B cell (primary cell): ENCODE measurements around the gene GNG3. TPM values are rescaled to one million over a fixed set of nuclear protein-coding genes. Genes with fewer than 3 reads are reported as not detected.
"Not testable (repeated sequence)": the region's sequence is repeated elsewhere in the genome, so short reads cannot be mapped to it uniquely, and the experiment has no call there.

Experiments
- ATAC-seq: fragments of 200-7000 bp; cut with Tn5 transposase; one replicate; pipeline ENCODE4 v1.10.0; 2021; ENCODE audit warnings: low read depth, mild to moderate bottlenecking, moderate number of reproducible peaks, moderate library complexity
- CTCF ChIA-PET: fragments of 350-600 bp; sonication (Branson Sonifier 250); formaldehyde crosslinking; loops from one replicate; lab custom pipeline; 2021; ENCODE audit warnings: antibody characterized with exemption, inconsistent platforms; lab: Charles Lee
- POLR2A ChIA-PET: fragments of 350-600 bp; sonication (Branson Sonifier 250); formaldehyde crosslinking; loops from one replicate; lab custom pipeline; 2021; ENCODE audit warnings: antibody characterized with exemption; lab: Charles Lee
- DNase-seq: peaks from one replicate; pipeline ENCODE4 v3.0.0; 2013
- H2AFZ ChIP-seq: 2 replicates; pipeline ENCODE4 v1.6.1; 2012; ENCODE audit warnings: mild to moderate bottlenecking, low read depth, low read length; ENCODE audit not compliant: insufficient read depth, poor library complexity, severe bottlenecking
- H3K27ac ChIP-seq, 2 donors: 1 replicate in 1 of 2; 2 replicates in 1 of 2; pipeline ENCODE4 v1.5.1; 2012 to 2013; ENCODE audit warnings: low read length in 2 of 2, mild to moderate bottlenecking in 2 of 2, moderate library complexity in 1 of 2
- H3K27me3 ChIP-seq, 4 experiments: fragments of 200-600 bp in 1 of 4; sonication (generic) in 1 of 4; replicated peaks in 1 of 4; 1 replicate in 2 of 4; 2 replicates in 2 of 4; pipeline versions ENCODE4 v1.6.1 to v1.7.0; 2013 to 2016; ENCODE audit warnings: low read length in 3 of 4, mild to moderate bottlenecking in 2 of 4, mixed read lengths in 1 of 4, moderate library complexity in 1 of 4; ENCODE audit not compliant: insufficient read depth in 4 of 4, control insufficient read depth in 3 of 4; ENCODE audit errors: control extremely low read depth in 1 of 4
- H3K36me3 ChIP-seq, 2 experiments: replicated peaks in 1 of 2; 1 replicate in 1 of 2; 2 replicates in 1 of 2; pipeline versions ENCODE4 v1.6.1 to v1.7.1; 2013; ENCODE audit warnings: low read length in 1 of 2; ENCODE audit not compliant: insufficient read depth in 2 of 2, control insufficient read depth in 1 of 2; ENCODE audit errors: control extremely low read depth in 1 of 2, extremely low read depth in 1 of 2
- H3K4me1 ChIP-seq, 2 donors: fragments of 200-600 bp in 1 of 2; sonication (generic) in 1 of 2; 1 replicate in 1 of 2; 2 replicates in 1 of 2; pipeline versions ENCODE4 v1.5.1 to v1.6.1; 2013 to 2017; ENCODE audit warnings: low read length in 2 of 2; ENCODE audit not compliant: control insufficient read depth in 2 of 2, insufficient read depth in 2 of 2
- H3K4me2 ChIP-seq: replicated peaks from 2 replicates; pipeline ENCODE3; 2012; ENCODE audit warnings: mild to moderate bottlenecking, low read depth, low read length; ENCODE audit not compliant: poor library complexity, severe bottlenecking
- H3K4me3 ChIP-seq, 5 experiments: fragments of 200-600 bp in 1 of 5; sonication (generic) in 1 of 5; 1 replicate in 3 of 5; 2 replicates in 2 of 5; pipeline versions ENCODE4 v1.5.1 to v1.7.0; 2011 to 2016; ENCODE audit warnings: low read length in 4 of 5, mild to moderate bottlenecking in 4 of 5, low read depth in 2 of 5, control low read depth in 1 of 5, moderate library complexity in 1 of 5; ENCODE audit not compliant: insufficient read depth in 1 of 5; ENCODE audit errors: control extremely low read depth in 1 of 5, extremely low read depth in 1 of 5
- H3K79me2 ChIP-seq: fragments of 200-600 bp; sonication (generic); one replicate; pipeline ENCODE4 v1.6.0; 2016; ENCODE audit warnings: low read length; ENCODE audit not compliant: control insufficient read depth, insufficient read depth
- H3K9ac ChIP-seq: fragments of 200-600 bp; sonication (generic); 2 replicates; pipeline ENCODE4 v1.6.1; 2017; ENCODE audit warnings: mild to moderate bottlenecking, low read length, moderate library complexity
- H3K9me3 ChIP-seq, 3 donors: one replicate each; pipeline versions ENCODE4 v1.6.1 to v1.7.1; 2013; ENCODE audit warnings: low read length in 2 of 3; ENCODE audit not compliant: control insufficient read depth in 2 of 3, insufficient read depth in 1 of 3; ENCODE audit errors: control extremely low read depth in 1 of 3
- H4K20me1 ChIP-seq: 2 replicates; pipeline ENCODE4 v1.6.0; 2012; ENCODE audit warnings: mild to moderate bottlenecking, low read length; ENCODE audit not compliant: insufficient read depth, control insufficient read depth, poor library complexity, severe bottlenecking
- H3K27ac Mint-ChIP-seq: one replicate; pipeline ENCODE4 v1.8.0; 2021; ENCODE audit warnings: mixed read lengths
- H3K27me3 Mint-ChIP-seq: one replicate; pipeline ENCODE4 v1.8.0; 2021; ENCODE audit warnings: mixed read lengths
- H3K4me1 Mint-ChIP-seq: one replicate; pipeline ENCODE4 v1.8.0; 2021; ENCODE audit warnings: mixed read lengths
- H3K4me3 Mint-ChIP-seq: one replicate; pipeline ENCODE4 v1.8.0; 2021; ENCODE audit warnings: mixed read lengths
- H3K9me3 Mint-ChIP-seq: one replicate; pipeline ENCODE4 v1.8.0; 2022; ENCODE audit warnings: mixed read lengths; ENCODE audit not compliant: insufficient read depth
- EZH2 ChIP-seq: IDR thresholded peaks from 2 replicates; pipeline ENCODE4 v1.6.1; 2012; ENCODE audit warnings: borderline replicate concordance, low read depth, mild to moderate bottlenecking, moderate library complexity, low read length; ENCODE audit not compliant: insufficient read depth, poor library complexity, severe bottlenecking
- WGBS: methylation state at CpG from one replicate; pipeline ENCODE4 v1.1.5; 2013; ENCODE audit warnings: missing lambda C conversion rate; ENCODE audit not compliant: insufficient coverage; 5-methylcytosine and 5-hydroxymethylcytosine counted together
- intact Hi-C: fragments of 100-400 bp; cut with micrococcal nuclease; formaldehyde crosslinking; loops from one replicate; pipeline ENCODE4 v1.10.0; 2022
- polyA plus RNA-seq: library from polyadenylated mRNA; depleted of rRNA; stranded (reverse); fragments of >200 nt; gene quantifications from 2 replicates; pipeline ENCODE4 v1.2.3, GENCODE V29; 2012
- total RNA-seq, 2 donors: library from RNA; stranded (reverse); fragments of 120-200 nt in 1 of 2; gene quantifications; 1 replicate in 1 of 2; 2 replicates in 1 of 2; pipeline versions ENCODE4 v1.2.3 to v1.2.4, GENCODE V29; 2013 to 2022
- TF ChIP-seq, protein P1 (sequence below): fragments of 200-600 bp; IDR thresholded peaks from one replicate; pipeline ENCODE4 v1.8.0; 2022; ENCODE audit warnings: antibody characterized with exemption, mild to moderate bottlenecking

The GNG3 gene
- total and polyA plus RNA-seq, 2 donors (not counting 1 experiment from before 2014, with no cell fraction given) = 2.1 to 5.5 TPM

DNA sequence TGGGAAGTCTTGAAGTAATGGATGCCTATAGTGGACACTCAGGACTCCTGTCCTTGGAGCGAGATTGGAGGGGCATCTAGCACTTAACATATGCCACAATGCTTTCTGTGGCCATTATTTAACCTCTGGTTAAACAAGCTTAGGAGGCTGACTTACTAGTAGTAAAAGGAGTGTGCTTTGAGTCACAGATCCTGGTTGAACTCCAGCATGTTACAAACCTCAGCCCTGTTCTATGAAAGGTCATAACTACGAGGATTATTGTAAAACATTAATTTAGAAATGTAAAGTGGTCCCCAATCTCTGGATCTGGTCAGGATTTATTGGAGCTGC, 34.3 kb upstream of the GNG3 start:
- H3K4me1 Mint-ChIP-seq = peaks cover 52% of the 10 kb centered on the region
- H3K4me3 Mint-ChIP-seq = peak overlapping the region; percentile 100
- H3K9me3 ChIP-seq = no peaks in the 10 kb centered on the region
- TF ChIP-seq EZH2 = no peak
- TF ChIP-seq, protein P1, sequence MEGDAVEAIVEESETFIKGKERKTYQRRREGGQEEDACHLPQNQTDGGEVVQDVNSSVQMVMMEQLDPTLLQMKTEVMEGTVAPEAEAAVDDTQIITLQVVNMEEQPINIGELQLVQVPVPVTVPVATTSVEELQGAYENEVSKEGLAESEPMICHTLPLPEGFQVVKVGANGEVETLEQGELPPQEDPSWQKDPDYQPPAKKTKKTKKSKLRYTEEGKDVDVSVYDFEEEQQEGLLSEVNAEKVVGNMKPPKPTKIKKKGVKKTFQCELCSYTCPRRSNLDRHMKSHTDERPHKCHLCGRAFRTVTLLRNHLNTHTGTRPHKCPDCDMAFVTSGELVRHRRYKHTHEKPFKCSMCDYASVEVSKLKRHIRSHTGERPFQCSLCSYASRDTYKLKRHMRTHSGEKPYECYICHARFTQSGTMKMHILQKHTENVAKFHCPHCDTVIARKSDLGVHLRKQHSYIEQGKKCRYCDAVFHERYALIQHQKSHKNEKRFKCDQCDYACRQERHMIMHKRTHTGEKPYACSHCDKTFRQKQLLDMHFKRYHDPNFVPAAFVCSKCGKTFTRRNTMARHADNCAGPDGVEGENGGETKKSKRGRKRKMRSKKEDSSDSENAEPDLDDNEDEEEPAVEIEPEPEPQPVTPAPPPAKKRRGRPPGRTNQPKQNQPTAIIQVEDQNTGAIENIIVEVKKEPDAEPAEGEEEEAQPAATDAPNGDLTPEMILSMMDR = no peak
- peaks cover 21 to 32% of the 10 kb centered on the region in 2 donors for H3K4me1 ChIP-seq
- no peak overlapping the region for H3K4me3 ChIP-seq
- POLR2A ChIA-PET = interaction anchor here (2.2 kb wide), 1 partner anchor 54 kb away, joined by 8 read pairs; the partner anchor contains the start of gene HNRNPUL2
- peaks cover 5% of the 10 kb centered on the region for H4K20me1 ChIP-seq
- H3K27ac Mint-ChIP-seq = peak overlapping the region; percentile 37
- H2AFZ ChIP-seq = no peak overlapping the region
- no CpG with 5 or more reads among the region's 2 CpGs for WGBS
- peak overlapping the region; percentile 33 to 71 for H3K27ac ChIP-seq
- H3K9ac ChIP-seq = no peak overlapping the region
- H3K4me2 ChIP-seq = peak overlapping the region; percentile 94
- peaks cover 62% of the 10 kb centered on the region for H3K79me2 ChIP-seq
- intact Hi-C loops = no loop called here
- DNase-seq (no peak), ATAC-seq (no peak)
- H3K27me3 Mint-ChIP-seq = no peaks in the 10 kb centered on the region
- H3K36me3 ChIP-seq = peaks cover 1 to 27% of the 10 kb centered on the region in 2 experiments
- no peaks in the 10 kb centered on the region for H3K9me3 Mint-ChIP-seq
- H3K27me3 ChIP-seq = no peaks in the 10 kb centered on the region
- CTCF ChIA-PET = interaction anchor here (1.5 to 2.4 kb wide), 2 partner anchors 21 to 27 kb away, joined by 3 to 10 read pairs; partner anchors contain the start of gene GANAB

DNA sequence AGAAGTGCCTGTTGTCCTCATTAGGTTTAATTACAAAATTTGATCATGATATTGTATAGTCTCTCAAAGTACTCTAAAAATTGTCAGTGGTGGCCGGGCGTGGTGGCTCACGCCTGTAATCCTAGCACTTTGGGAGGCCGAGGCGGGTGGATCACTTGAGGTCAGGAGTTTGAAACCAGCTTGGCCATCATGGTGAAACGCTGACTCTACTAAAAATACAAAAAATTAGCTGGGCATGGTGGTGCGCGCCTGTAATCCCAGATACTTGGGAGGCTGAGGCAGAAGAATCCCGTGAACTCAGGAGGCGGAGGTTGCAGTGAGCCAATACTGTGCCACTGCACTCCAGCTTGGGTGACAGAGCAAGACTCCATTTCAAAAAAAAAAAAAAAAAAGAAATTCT, 32.1 kb upstream of the GNG3 start:
- H3K4me3 Mint-ChIP-seq, intact Hi-C loops, H4K20me1 ChIP-seq, H3K4me2 ChIP-seq, H3K27me3 Mint-ChIP-seq, ATAC-seq, H3K4me3 ChIP-seq, H3K27ac ChIP-seq, H3K27ac Mint-ChIP-seq, DNase-seq, H3K9ac ChIP-seq, H2AFZ ChIP-seq, H3K9me3 ChIP-seq, H3K27me3 ChIP-seq, H3K9me3 Mint-ChIP-seq: not testable (repeated sequence)
- WGBS = 100% methylated on average over 8 of the region's 10 CpGs
- Histone ChIP-seq H3K4me1 (peaks cover 26 to 41% of the 10 kb centered on the region in 2 donors), H3K79me2 (peaks cover 71% of the 10 kb centered on the region), H3K36me3 (peaks cover 1 to 27% of the 10 kb centered on the region in 2 experiments)
- peaks cover 50% of the 10 kb centered on the region for H3K4me1 Mint-ChIP-seq
- ChIA-PET CTCF (interaction anchor here (0.6 to 1.8 kb wide), 2 partner anchors 19 to 185 kb away, joined by 3 to 5 read pairs; no protein-coding TSS in a partner anchor), POLR2A (interaction anchor here (0.6 to 2.6 kb wide), 3 partner anchors 22 to 90 kb away, joined by 3 to 13 read pairs (median 4); partner anchors contain the start of genes INTS5 and TUT1)
